Transverse colon (tissue), 4 donors: ENCODE measurements around the gene PLCB1. TPM values are rescaled to one million over a fixed set of nuclear protein-coding genes. Genes with fewer than 3 reads are reported as not detected.

Experiments used
- DNase-seq: peaks from one replicate; pipeline ENCODE4 v3.0.0-alpha.2; 2019
- H3K27ac ChIP-seq, 4 donors: fragments of 200-600 bp; sonication (generic); 2 replicates each; pipeline ENCODE4 v1.5.1; 2016 to 2018; ENCODE audit warnings: inconsistent platforms in 4 of 4
- H3K27me3 ChIP-seq: fragments of 200-600 bp; sonication (generic); 2 replicates; pipeline ENCODE4 v1.5.1; 2017; ENCODE audit warnings: inconsistent platforms
- H3K36me3 ChIP-seq, 4 donors: fragments of 200-600 bp; sonication (generic); 2 replicates each; pipeline ENCODE4 v1.5.1; 2017 to 2019; ENCODE audit warnings: inconsistent platforms in 4 of 4
- H3K4me1 ChIP-seq, 4 donors: fragments of 200-600 bp; sonication (generic); 2 replicates each; pipeline ENCODE4 v1.5.1; 2017 to 2020; ENCODE audit warnings: inconsistent platforms in 4 of 4
- H3K4me3 ChIP-seq, 4 donors: fragments of 200-600 bp; sonication (generic); 1 replicate in 1 of 4; 2 replicates in 3 of 4; pipeline versions ENCODE4 v1.5.1 to v1.6.1; 2017 to 2019; ENCODE audit warnings: inconsistent platforms in 4 of 4
- H3K9me3 ChIP-seq, 2 donors: fragments of 200-600 bp; sonication (generic); 2 replicates each; pipeline ENCODE4 v1.5.1; 2017 to 2019; ENCODE audit warnings: inconsistent platforms in 2 of 2
- EP300 ChIP-seq: sonication (generic); formaldehyde crosslinking; IDR thresholded peaks from one replicate; pipeline ENCODE4 v1.6.1; 2017; ENCODE audit warnings: antibody characterized with exemption, low read depth
- POLR2A ChIP-seq: fragments of 450-650 bp; IDR thresholded peaks from one replicate; pipeline ENCODE4 v1.6.1; 2016; ENCODE audit warnings: antibody characterized with exemption, mild to moderate bottlenecking, moderate library complexity
- POLR2AphosphoS5 ChIP-seq, 3 donors: sonication (generic); formaldehyde crosslinking; IDR thresholded peaks; one replicate each; pipeline ENCODE4 v1.6.1; 2016; ENCODE audit warnings: antibody characterized with exemption in 3 of 3
- WGBS, 2 donors: methylation state at CpG; one replicate each; pipeline ENCODE4 v1.1.5; 2018; ENCODE audit warnings: low coverage in 1 of 2; 5-methylcytosine and 5-hydroxymethylcytosine counted together
- in situ Hi-C, 4 donors: fragments of 200-750 bp; cut with MboI; loops; one replicate each; pipeline versions ENCODE4 v1.15.0 to v1.15.1; 2017; ENCODE audit warnings: low sequenced_read_pairs in 3 of 4, low pct_ligation_motif_present in 1 of 4, low pct_unique_long_range_greater_than_20kb in 1 of 4
- intact Hi-C: fragments of 100-400 bp; cut with DNase I; formaldehyde crosslinking; loops from one replicate; pipeline ENCODE4 v1.15.1; 2023; ENCODE audit warnings: low total_unique reads
- total RNA-seq, 4 donors: library from RNA; depleted of rRNA; stranded (reverse); fragments of >200 nt; gene quantifications; one replicate each; pipeline ENCODE4 v1.1.0, GENCODE V29; 2016
- TF ChIP-seq, protein P1 (sequence below), 5 experiments: fragments of 200-600 bp in 3 of 5; fragments of 450-650 bp in 2 of 5; sonication (generic) in 3 of 5; IDR thresholded peaks; 1 replicate in 2 of 5; 2 replicates in 3 of 5; pipeline ENCODE4 v1.5.1; 2016 to 2017; ENCODE audit warnings: antibody characterized with exemption in 5 of 5, inconsistent platforms in 3 of 5, mild to moderate bottlenecking in 2 of 5, moderate library complexity in 1 of 5

PLCB1 gene
- total RNA-seq, 4 donors from 2014 or later: 13.1 to 18.6 (median 15.8) TPM

DNA sequence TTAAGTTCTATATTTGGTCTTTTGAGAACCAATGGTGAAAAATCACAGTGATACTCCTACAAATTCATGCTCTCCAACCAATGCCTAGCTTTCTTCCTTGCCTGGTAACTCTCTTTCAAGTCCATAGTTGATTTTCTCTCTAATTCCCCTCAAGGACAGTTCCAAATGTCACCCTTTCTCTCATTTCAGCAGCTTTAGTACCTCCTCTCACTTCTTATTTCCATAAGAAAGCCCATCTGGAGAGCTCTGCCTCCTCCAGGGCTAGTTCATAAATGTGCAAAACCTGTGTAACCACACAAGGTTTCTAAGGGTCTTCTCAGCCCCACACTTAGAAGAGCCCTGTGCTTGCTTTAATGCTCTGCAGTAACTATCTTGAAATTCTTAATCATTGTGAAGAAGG, 781.4 kb downstream of the PLCB1 start:
- TF ChIP-seq EP300: no peak
- TF ChIP-seq, protein P1, sequence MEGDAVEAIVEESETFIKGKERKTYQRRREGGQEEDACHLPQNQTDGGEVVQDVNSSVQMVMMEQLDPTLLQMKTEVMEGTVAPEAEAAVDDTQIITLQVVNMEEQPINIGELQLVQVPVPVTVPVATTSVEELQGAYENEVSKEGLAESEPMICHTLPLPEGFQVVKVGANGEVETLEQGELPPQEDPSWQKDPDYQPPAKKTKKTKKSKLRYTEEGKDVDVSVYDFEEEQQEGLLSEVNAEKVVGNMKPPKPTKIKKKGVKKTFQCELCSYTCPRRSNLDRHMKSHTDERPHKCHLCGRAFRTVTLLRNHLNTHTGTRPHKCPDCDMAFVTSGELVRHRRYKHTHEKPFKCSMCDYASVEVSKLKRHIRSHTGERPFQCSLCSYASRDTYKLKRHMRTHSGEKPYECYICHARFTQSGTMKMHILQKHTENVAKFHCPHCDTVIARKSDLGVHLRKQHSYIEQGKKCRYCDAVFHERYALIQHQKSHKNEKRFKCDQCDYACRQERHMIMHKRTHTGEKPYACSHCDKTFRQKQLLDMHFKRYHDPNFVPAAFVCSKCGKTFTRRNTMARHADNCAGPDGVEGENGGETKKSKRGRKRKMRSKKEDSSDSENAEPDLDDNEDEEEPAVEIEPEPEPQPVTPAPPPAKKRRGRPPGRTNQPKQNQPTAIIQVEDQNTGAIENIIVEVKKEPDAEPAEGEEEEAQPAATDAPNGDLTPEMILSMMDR (IDR thresholded peaks at IDR 0.05): no peak
- TF ChIP-seq POLR2A: no peak
- TF ChIP-seq POLR2AphosphoS5 (IDR thresholded peaks at IDR 0.05): no peak
- no peaks in the 10 kb centered on the region for H3K36me3 ChIP-seq
- DNase-seq: no peak
- H3K27me3 ChIP-seq: no peaks in the 10 kb centered on the region
- no peak overlapping the region for H3K4me3 ChIP-seq
- in situ Hi-C loops (no loop called here), intact Hi-C loops (no loop called here)
- H3K4me1 ChIP-seq: no peaks in the 10 kb centered on the region
- no peaks in the 10 kb centered on the region for H3K9me3 ChIP-seq
- no peak overlapping the region for H3K27ac ChIP-seq

DNA sequence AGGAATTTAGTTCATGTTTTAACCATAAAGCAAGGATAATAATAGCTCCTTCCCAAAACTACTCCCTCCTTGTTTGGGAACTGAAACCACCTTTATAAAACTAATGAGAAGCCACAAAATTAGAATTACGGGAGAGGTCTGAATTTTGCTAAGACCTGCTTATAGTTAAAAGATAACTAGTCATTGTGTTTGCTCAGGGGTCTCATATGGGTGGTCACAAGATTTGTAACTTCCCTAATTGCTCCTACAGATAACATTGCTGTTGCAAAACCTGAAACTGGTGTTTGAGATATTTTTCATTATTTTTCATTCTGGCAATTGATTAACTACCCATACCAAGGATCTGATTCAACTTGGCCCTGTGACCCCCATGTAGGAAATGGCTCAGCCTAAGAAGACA, 782.4 kb downstream of the PLCB1 start:
- no peak overlapping the region for H3K4me3 ChIP-seq
- in situ Hi-C loops (no loop called here), intact Hi-C loops (no loop called here)
- DNase-seq: no peak
- H3K36me3 ChIP-seq: no peaks in the 10 kb centered on the region
- H3K9me3 ChIP-seq: no peaks in the 10 kb centered on the region
- H3K27me3 ChIP-seq: no peaks in the 10 kb centered on the region
- TF ChIP-seq POLR2AphosphoS5 (IDR thresholded peaks at IDR 0.05) (no peak), EP300 (no peak), POLR2A (no peak)
- TF ChIP-seq, protein P1 (IDR thresholded peaks at IDR 0.05): no peak
- H3K4me1 ChIP-seq: no peaks in the 10 kb centered on the region
- H3K27ac ChIP-seq: no peak overlapping the region
- WGBS, 2 donors: 67 to 81% methylated on average over 1 of the region's 1 CpG

DNA sequence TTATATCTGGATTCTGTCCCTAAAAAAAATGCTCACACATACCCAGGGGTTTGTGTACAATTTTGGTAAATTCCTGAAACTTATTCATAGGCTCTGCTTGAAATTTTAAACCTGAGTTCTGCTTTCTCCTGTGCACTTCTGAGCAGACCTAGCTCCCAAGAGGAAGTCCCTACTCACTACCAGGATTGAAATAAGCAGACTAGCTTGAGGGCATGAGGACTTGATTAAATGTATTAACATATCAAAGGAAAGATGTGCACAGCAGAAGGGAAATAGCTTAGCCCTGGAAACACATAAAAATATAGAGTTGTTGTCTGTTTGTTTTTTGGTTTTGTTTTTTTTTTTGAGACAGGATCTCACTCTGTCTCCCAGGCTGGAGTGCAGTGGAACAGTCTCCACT, 785.0 kb downstream of the PLCB1 start:
- Histone ChIP-seq H3K36me3 (no peaks in the 10 kb centered on the region), H3K27me3 (no peaks in the 10 kb centered on the region), H3K4me3 (no peak overlapping the region), H3K4me1 (no peaks in the 10 kb centered on the region), H3K27ac (no peak overlapping the region), H3K9me3 (no peaks in the 10 kb centered on the region)
- intact Hi-C loops (no loop called here), in situ Hi-C loops (no loop called here)
- TF ChIP-seq POLR2AphosphoS5 (IDR thresholded peaks at IDR 0.05) (no peak), EP300 (no peak), POLR2A (no peak)
- TF ChIP-seq, protein P1 (IDR thresholded peaks at IDR 0.05): no peak
- DNase-seq: no peak

DNA sequence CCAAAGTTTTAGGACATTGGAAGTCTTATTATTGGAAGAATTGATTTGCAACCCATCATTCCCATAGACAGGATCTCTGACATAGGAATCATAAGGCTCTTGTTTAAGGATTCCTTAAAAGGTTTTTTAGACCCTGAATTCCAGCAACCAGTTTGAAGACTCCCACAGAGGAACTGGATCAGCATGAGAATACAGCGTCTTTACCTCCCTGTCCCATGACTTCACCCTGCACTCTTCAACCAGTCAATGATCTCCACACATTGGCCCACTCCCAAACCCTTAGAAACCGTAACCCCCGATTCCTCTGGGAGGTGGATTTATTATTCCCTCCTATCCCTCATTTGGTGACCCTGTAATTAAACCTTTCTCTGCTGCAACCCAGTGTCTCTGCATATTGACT, 786.1 kb downstream of the PLCB1 start:
- no peak overlapping the region for H3K4me3 ChIP-seq
- DNase-seq: no peak
- intact Hi-C loops: no loop called here
- in situ Hi-C loops: no loop called here
- H3K27me3 ChIP-seq: no peaks in the 10 kb centered on the region
- no peak for TF ChIP-seq POLR2AphosphoS5 (IDR thresholded peaks at IDR 0.05)
- TF ChIP-seq, protein P1 (IDR thresholded peaks at IDR 0.05): no peak
- TF ChIP-seq EP300: no peak
- TF ChIP-seq POLR2A: no peak
- H3K36me3 ChIP-seq: no peaks in the 10 kb centered on the region
- H3K9me3 ChIP-seq: no peaks in the 10 kb centered on the region
- no peaks in the 10 kb centered on the region for H3K4me1 ChIP-seq
- 93 to 95% methylated on average over 3 of the region's 3 CpGs for WGBS, 2 donors
- H3K27ac ChIP-seq: no peak overlapping the region
